C4-2B (cell line): Measurements from ENCODE around the gene ZNF641.

Source experiments
- H3K27ac ChIP-seq: fragments of 450-650 bp; 2 replicates; pipeline ENCODE4 v1.5.1; 2017
- CTCF ChIP-seq: fragments of 450-650 bp; conservative IDR thresholded peaks from 2 replicates; pipeline ENCODE4 v1.5.1; 2017; ENCODE audit warnings: mild to moderate bottlenecking
- ZFX ChIP-seq: fragments of 450-650 bp; IDR thresholded peaks from 2 replicates; pipeline ENCODE4 v1.6.1; 2017

ZNF641 gene

GRCh38 chr12:48288387-48289268, 62.1 kb downstream of the ZNF641 start:
- TF ChIP-seq CTCF (no peak), ZFX (no peak)
- no peak overlapping the region for H3K27ac ChIP-seq
